Fibroblast of skin of right quadriceps (primary cell): ENCODE measurements around the gene MYO18A.
A peak's percentile ranks its signal among the peaks of the same experiment; 100 is the strongest.
"Not testable (repeated sequence)": the region's sequence is repeated elsewhere in the genome, so short reads cannot be mapped to it uniquely, and the experiment has no call there.

Experiments used
- DNase-seq: peaks from one replicate; pipeline ENCODE4 v3.0.0-alpha.2; 2013

Gene MYO18A

GRCh38 chr17:29095439-29095838, 84.8 kb downstream of the MYO18A start:
- DNase-seq = no peak

DNA sequence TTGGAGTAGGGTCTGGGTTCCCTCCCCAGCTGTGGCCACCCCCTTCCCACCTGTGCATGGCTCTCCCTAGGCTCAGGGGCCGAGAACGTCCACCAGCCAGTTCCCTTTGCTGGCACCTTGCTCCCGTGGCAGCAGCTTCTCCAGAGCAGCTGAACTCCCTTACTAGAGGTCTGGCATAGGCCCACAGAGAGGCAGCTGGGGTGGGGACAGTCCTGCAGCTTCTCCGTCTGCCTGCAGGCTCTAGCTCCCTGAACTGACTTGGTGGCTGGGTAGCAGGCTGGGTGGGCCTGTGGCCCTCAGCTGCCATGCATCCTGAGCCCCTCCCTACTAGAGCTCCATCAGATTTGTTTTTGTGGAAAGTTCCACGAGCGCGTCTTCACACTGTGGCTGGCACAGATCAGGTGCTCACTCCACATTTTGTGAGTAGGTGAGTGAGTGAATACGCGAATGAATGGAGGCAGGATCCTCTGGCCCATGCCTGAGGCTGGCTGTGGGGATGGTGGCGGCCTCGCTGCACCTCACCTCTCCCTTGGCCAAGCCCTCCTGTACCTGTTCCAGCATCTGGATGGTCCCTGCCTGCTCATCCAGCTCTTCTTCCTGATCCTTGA, 86.0 kb downstream of the MYO18A start:
- no peak for DNase-seq

DNA sequence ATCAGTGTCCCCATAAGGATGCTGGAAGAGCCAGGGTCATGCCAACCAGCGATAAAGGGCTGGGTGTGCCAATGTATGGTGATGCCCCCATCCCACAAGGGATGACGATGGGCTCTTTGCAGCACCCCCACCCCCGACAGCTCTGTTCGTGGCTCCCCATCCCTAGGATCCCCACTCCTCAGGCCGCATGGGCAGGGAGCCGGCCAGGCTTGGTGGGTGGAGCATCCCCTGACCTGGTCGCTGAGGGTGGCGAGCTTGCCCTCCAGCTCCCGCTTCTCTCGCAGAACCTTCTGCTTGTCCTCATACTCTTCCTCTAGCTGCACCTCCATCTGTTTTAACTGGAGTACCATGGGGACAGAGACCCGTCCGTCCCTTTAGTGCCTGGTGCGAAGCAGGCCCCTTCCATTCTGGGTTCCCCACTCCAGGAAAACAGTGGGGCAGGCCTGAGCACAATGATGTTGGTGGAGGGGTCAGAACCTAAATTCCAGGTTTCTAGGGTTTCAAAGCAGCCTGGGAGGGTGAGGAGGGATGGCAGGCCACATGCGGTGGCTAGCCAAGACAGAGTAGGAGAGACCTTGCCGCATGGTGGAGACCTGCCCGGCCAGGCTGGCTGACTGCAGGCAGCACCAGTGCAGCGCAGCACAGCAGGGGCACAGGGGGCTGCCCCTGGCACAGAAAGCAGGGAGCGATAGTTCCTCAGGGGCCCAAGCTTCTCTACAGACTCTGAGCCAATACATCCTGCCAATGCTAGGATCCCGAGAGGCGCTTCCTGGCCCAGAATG, 86.9 kb downstream of the MYO18A start:
- no peak for DNase-seq

DNA sequence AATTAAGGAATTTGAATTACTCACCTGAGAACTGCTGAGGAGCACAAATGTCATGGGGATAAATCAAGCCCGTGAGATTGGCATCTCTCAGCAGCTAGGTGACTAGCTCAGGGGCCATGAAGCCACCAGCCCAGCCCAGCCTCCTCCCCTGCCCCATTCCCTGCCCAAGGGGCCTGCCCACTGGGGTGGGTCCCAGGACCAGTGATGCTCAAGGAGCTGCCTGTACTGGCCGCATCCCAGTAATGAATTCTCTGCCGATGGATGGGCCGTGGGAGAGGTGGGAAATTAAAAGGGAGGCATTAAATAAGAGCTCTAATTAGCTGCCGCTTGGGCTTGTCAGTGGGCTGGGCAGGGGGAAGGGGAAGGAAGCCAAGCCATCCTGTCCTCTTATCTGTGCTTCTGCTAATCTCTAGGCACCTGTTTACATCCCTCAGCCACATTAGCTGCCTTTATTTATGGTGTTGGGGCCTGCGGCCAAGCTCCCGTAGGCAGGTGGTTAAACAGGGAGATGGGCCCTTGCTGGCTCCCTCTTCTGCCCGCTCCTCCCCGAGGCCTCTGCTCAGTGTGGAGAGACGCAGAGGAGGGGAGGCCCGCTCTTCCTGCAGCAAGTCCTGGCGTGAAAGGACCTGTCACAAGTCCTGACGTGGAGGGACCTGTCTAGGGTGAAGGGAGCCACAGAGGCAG, 88.5 kb downstream of the MYO18A start:
- DNase-seq = no peak

DNA sequence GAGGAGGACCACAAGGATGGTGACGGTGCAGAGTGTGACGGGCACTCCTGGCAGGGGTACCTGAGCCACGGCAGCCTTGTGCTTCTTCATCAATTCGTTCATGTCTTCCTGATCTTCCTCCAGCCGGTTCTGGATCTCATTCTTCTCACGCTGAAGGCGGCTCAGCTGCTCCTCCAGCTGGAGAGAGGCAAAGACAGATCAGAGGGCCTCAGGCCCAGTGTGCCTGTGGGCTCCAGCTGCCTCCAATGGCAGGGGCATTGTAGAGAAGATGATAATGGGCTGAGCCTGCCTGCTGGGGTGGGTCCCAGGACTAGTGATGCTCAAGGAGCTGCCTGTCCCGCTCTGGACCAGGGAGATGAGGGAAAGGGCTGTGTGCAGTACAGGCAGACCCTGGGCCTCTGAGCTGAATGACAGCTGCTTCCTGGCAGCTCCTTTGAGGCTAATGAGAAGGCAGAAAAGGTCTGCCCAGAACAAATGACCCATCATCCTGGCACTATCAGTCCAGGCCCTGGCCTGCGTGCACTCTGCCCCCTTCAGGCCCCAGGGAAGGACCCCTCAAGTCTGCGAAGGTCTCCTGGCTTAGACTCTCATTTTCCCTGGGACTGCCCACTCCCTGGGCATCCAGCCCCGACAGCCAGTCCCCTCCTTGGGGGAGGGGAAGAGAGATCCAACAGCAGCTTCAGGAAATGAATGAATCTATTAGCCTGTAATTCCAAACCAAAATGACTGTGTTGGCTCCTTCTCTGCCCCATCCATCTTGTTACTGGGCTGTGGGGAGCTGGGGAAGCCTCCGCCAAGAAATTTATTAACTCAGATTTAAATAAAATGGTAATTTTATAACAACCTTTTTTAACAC, 89.2 kb downstream of the MYO18A start:
- no peak for DNase-seq

DNA sequence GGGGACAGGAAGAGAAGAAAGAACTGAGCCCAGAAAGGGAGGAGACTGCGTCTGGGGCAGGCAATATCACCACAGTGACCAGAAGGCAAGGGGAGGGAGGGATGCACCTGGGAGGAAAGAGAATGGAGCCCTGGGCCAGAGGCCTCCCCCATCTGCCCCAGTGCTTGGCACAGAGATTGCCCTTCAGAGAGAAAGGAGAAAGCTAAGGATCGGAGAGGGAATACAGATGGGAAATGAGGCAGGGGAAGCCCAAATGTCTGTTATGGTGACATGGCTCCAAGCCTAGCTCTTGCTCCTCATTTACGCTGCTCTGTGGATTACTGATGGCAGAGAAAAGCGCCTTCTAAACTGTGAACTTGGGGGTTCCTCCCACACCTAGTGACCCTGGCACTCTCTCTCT, 90.1 kb downstream of the MYO18A start:
- DNase-seq = no peak

GRCh38 chr17:29089601-29090044, 90.6 kb downstream of the MYO18A start:
- DNase-seq = no peak

GRCh38 chr17:29088782-29089181, 91.4 kb downstream of the MYO18A start:
- DNase-seq = not testable (repeated sequence)

DNA sequence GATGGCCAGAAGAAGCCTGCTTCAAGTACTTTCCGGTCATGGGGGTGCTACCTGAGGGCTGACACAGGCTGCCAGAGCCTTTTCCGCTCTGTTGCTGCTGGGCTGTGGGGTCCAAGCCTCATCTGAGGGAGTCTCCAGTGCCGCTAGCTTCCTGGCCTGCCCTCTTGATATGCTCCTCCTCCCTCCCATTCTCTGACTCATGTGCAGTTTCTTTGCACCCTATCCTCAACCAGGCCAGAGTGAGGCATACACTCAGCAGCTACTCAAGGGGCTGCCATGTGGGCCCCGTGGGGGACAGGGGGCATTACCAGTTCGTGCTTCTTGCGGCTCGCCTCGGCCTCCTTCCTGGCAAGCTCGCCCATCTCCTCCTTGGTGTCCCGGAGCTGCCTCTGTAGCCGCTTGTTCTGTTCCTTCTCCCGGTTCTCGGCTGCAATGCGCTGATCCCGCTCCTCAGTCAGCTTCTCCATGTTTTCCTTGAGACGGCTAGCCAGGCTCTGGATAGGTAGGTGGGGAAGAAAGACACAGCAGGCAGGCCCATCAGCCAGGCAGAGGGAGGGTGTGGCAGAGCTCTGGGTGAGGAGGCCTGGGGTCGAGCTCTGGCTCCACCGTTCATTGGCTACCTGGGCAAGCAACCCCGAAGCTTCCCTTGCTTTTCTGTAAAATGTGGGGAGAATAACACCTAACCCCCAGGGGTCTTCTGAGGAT, 93.4 kb downstream of the MYO18A start:
- DNase-seq = peak; percentile 15

DNA sequence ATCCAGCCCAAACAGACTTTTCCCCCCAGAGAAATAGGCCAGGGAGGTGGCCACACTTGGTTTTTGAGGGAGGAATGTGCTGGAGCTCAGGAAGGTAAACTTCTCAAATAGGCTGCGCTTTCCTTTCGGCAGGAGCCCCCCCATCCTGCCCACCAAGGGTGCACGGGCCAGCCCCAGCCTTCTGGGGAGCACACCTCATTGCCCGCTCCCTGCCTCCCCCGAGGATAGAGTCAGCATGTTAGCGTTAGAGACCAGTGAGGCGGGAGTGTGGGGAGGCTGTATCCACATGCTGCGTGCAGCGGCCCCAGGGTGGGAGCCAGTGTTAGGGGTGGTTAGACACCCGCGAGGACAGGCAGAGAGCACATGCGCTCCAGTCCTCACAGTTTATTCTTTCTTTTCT, 95.0 kb downstream of the MYO18A start:
- no peak for DNase-seq

DNA sequence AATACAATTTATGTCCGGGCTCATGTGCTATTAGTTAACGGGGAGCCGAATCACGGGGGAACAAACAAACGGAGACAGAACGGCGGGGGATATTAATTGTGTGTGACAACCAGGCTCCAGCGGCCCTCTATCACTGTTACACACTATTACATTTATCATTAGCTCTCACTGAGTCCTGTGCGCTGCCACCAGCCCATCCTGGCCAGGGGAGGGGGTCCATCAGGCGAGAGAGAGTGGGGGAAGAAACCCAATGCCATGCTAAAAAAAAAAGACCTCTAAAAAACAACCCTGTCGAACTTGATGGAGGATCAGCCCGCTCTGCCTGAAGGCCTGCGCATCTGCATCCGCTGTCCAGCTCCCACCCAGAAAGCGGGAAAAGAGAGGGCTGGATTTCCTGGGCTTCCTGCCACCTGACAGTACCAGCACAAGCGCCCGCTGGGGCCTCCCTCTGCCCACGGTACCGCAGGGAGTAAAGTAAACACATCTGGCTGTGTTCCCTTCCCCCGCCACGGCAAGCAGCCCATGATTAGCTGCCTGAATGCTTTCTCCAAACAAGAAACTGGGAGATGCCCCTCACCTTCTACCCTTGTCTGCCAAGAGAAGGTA, 95.6 kb downstream of the MYO18A start:
- peak; percentile 19 for DNase-seq

DNA sequence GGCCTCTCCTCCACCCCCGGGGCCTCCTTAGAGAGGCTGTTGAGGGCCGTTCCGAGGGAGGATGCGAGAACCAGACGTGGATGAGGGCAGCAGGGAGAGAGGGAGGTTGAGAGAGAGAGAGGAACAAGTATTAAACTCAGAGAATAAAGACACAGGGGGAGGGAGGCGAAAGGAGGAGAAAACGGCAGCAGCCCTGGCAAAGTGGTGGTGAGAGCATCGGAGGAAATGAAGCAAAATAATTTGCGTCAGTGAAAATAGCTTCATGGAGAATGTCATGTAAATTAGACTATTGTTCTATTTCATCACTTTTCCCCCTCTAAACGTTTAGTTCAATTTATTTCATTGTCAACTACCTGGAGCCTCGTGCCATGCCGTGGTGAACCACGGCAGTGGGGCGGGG, 99.2 kb downstream of the MYO18A start:
- no peak for DNase-seq

- no peak for DNase-seq
These were observed 99.9 kb downstream of the MYO18A start for GRCh38 chr17:29080323-29080722.

DNA sequence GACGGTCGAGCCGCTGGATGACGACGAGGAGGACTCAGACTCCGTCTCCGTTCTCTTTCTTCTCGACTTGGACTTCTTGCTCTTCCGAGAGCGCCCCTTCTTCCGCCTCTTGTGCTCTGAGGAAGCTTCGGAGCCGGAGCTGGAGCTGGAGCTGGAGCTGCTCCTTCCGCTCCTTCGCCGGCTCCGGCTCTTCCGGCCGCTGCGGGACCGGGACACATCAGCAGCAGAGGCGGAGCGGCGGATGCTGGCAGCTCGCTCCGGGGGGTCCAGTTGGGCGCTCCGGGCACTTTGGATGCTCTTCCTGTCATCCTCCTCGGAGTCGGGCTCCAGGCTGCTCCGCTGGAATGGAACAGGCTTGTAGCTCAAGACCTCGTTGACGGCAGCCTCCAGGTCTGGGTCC, 100.3 kb downstream of the MYO18A start:
- DNase-seq = no peak

DNA sequence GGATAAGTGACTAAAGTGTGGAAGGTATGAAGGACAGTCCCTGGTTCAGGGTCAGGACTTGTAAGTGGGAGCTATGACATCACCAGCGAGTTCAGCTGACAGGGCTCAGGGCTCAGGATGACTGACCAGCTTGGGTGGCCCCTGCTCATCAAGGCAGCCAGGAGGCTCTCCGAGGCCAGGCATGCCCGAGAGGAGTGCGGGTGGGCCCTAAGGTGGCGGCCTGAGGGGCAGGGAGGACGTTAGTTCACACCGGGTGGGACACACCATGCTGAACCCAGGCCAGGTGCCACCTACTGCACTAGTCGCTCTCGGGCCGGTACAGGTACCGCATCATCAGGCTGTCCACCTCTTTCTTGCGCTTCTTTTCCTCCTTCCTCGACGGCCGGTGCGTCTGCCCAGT, 100.8 kb downstream of the MYO18A start:
- DNase-seq = no peak

DNA sequence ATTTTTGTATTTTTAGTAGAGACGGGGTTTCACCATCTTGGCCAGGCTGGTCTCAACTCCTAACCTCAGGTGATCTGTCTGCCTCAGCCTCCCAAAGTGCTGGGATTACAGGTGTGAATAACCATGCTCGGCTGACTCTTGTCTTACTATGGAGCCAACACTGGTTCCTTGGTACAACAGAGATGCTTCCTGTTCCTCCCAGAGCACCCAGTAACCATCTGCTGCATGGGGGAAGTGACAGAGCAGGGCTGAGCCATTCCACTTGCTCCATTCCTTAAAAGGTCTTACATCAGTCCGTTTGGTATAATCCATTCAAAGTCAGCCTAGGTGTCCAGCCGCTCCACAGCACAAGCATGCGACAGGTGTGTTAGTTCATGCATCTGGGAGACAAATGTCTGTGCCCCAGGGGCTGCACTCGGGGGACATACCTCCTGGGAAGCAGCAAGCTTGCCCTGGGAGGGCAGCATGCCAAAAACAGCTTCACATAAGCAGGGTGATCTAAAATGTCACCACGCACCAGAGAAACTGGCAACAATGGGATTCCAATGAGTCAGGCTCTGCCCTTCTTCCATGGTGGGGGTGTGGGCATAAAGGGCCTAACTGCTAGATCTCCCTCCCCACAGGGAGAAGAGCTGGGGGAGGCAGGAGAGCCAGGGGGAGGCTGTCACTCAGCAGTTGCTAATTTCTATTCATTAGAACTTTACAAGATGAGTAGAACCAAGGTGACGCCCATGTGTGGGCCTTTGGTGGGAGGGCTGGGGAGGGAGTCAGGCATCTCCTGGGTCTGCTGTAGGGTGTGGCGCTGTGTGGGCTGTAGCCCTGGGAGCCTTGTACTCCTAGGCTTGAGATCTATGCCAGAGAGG, 101.8 kb downstream of the MYO18A start:
- DNase-seq = peak; percentile 10

DNA sequence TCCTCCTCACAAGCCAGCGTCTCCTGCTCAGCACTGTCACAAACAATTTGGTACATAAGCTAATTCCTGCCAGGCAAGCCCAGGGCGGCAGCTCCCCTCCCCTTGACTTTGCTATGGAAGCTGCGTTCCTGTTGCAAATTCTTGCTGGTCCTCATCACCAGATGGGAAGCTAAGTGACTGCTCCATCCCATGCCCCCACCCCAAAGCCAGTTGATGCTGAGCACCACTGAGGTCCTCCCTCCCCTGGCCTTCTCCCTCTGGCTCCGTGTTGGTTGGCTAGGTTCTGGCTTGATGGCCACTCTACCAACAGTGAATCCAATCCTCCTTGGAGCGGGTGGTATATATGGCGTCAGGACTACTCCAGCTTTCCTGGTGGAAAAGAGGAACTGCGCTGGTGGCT, 102.9 kb downstream of the MYO18A start:
- no peak for DNase-seq

GRCh38 chr17:29076722-29077121, 103.5 kb downstream of the MYO18A start:
- no peak for DNase-seq

DNA sequence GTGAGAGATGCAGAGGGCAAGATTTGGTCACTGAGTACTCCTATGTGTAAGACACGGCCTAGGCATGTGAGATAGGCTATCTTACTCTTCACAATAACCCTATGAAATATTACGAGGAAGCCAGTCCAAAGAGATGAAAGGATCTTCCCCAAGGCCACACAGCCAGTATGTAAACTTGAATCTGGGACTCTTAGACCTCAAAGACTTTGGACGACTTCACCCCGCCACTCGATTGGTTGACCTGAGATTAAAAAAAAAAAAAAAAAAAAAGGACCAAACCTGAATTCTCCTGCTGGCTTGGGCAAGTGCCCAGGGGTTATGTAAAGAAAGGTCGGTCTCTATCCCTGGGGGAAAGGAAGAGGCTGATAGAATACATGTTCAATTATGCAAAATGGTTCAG, 104.1 kb downstream of the MYO18A start:
- no peak for DNase-seq

DNA sequence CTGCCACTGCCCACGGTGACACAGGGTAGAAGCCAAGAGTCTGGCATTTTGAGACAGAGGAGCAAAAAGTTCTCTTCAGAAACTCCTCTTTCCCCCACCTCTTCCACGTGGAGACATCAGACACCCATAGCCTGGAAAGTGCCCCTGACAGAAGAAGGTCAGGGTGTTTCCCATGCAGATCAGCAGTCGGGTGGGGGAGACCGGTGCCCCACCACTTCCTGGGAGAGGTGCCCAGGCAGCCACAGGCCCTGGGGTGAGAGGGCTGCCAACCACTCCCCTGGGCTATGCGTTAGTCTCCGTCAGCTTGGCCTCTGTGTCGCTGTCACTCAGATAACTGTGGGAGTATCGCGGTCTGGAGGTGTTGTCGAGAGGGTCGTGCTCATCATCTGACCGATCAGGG, 105.7 kb downstream of the MYO18A start:
- DNase-seq = no peak

DNA sequence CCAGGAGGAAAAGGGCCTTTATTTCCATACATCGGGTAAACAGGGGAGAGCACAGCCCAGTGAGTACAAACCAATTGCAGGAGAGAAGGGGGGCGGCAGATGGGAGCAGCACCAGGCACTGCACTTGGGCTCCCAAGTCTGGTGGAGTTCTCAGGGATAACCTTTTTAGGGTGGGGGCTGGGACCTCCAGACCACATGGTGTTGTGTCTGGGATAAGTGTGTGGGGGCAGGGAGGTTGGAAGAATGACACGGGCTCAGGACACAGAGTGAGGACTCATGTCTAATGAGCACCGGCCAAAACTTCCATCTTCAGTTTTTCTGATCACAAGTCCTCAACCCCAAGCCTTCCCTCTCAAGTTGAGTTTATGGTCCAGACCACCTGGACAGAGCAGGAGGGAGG, 106.7 kb downstream of the MYO18A start:
- DNase-seq = no peak
